Activated CD4-positive, alpha-beta T cell treated with anti-CD3 and anti-CD28 coated beads, Interleukin-2, amount 10 ng/mL, durations not matched to agents 24 days and 14 days (primary cell): ENCODE measurements around the gene PFN1. TPM values are rescaled to one million over a fixed set of nuclear protein-coding genes. Genes with fewer than 3 reads are reported as not detected.

Source experiments
- DNase-seq: peaks from one replicate; pipeline ENCODE4 v3.0.0; 2022
- H3K27ac Mint-ChIP-seq: one replicate; pipeline ENCODE4 v1.8.0; 2022; ENCODE audit warnings: mild to moderate bottlenecking, mixed read lengths
- H3K27me3 Mint-ChIP-seq: one replicate; pipeline ENCODE4 v1.8.0; 2022; ENCODE audit warnings: mixed read lengths
- H3K36me3 Mint-ChIP-seq: one replicate; pipeline ENCODE4 v1.8.0; 2022; ENCODE audit warnings: low read depth, mild to moderate bottlenecking, mixed read lengths
- H3K4me1 Mint-ChIP-seq: one replicate; pipeline ENCODE4 v1.8.0; 2021; ENCODE audit warnings: mixed read lengths
- H3K4me3 Mint-ChIP-seq: one replicate; pipeline ENCODE4 v1.8.0; 2022; ENCODE audit warnings: mild to moderate bottlenecking, moderate library complexity, mixed read lengths
- H3K9me3 Mint-ChIP-seq: one replicate; pipeline ENCODE4 v1.8.0; 2021; ENCODE audit warnings: mixed read lengths
- intact Hi-C: fragments of 100-400 bp; cut with micrococcal nuclease; formaldehyde crosslinking; loops from one replicate; pipeline ENCODE4 v1.15.1; 2023
- total RNA-seq: library from RNA; stranded (reverse); gene quantifications from 2 replicates; pipeline ENCODE4 v1.2.3, GENCODE V29; 2022

PFN1 gene
- total RNA-seq, 1 donor from 2014 or later = 1,471 TPM

DNA sequence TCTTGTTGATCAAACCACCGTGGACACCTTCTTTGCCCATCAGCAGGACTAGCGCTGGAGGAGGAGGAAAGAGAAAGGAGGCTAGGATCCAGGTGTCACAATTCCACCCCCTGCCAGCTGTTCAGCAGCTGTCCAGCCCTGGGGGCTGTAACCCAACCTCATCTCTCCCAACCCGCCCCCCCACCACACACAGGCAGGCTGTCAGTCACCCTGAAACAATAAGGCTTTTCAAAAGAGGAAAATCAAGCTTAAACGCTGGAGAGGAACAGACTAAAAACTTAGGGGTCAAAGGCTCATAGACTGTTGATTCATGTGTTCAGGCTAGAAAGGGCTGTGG, 2.4 kb downstream of the PFN1 start:
- peaks cover 59% of the 10 kb centered on the region for H3K4me1 Mint-ChIP-seq
- peaks cover 66% of the 10 kb centered on the region for H3K36me3 Mint-ChIP-seq

DNA sequence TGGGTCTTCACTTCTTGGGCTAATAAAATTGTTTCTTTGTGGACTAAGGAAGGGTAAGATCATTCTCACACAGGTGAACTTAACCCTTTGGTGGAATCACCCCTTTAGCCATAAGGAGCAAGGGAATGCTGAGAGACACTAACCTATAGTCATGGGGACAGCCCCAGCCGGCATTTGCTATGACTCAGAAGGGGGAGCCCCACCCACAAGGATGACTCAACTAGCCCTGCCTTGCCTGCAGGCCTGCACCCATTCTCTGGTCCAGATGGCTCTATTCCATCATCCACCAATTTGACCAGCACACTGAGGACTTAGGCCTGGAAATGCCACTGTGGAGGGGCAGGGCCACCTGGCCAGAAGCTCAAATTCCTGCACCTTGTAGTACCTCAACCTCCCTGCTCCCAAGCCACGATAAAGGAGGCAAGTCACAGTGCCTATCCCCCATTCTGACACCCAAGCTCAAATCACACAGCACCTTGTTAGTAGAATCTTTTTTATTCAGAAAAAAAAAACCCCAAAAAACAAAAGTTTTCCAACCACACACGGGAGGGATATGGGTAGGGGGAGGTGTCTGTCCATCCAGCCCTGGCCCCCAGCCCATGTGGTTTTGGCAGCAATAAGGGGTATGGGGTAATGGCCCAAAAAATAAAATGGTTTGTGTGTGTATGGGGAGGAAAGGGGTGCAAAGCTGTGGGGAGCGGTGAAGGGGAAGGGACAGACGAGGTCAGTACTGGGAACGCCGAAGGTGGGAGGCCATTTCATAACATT, 3.0 kb downstream of the PFN1 start:
- H3K4me1 Mint-ChIP-seq = peaks cover 54% of the 10 kb centered on the region
- peaks cover 68% of the 10 kb centered on the region for H3K36me3 Mint-ChIP-seq
- no peaks in the 10 kb centered on the region for H3K9me3 Mint-ChIP-seq
- intact Hi-C loops = loop anchor here (1.0 to 10.0 kb wide), 4 partner anchors 42 to 581 kb away; partner anchors contain the start of genes ARRB2, CAMTA2 and UBE2G1
- H3K4me3 Mint-ChIP-seq = peak overlapping the region; percentile 95
- H3K27me3 Mint-ChIP-seq = no peaks in the 10 kb centered on the region
- peak; percentile 94 for DNase-seq
- peak overlapping the region; percentile 95 for H3K27ac Mint-ChIP-seq

More for the DNA sequence above, 2.4 kb downstream of the PFN1 start:
- H3K4me3 Mint-ChIP-seq = peak overlapping the region; percentile 95
- no peaks in the 10 kb centered on the region for H3K9me3 Mint-ChIP-seq
- no peaks in the 10 kb centered on the region for H3K27me3 Mint-ChIP-seq
- intact Hi-C loops = loop anchor here (1.0 to 10.0 kb wide), 4 partner anchors 41 to 581 kb away; partner anchors contain the start of genes ARRB2, CAMTA2 and UBE2G1
- peak overlapping the region; percentile 95 for H3K27ac Mint-ChIP-seq
- no peak for DNase-seq

DNA sequence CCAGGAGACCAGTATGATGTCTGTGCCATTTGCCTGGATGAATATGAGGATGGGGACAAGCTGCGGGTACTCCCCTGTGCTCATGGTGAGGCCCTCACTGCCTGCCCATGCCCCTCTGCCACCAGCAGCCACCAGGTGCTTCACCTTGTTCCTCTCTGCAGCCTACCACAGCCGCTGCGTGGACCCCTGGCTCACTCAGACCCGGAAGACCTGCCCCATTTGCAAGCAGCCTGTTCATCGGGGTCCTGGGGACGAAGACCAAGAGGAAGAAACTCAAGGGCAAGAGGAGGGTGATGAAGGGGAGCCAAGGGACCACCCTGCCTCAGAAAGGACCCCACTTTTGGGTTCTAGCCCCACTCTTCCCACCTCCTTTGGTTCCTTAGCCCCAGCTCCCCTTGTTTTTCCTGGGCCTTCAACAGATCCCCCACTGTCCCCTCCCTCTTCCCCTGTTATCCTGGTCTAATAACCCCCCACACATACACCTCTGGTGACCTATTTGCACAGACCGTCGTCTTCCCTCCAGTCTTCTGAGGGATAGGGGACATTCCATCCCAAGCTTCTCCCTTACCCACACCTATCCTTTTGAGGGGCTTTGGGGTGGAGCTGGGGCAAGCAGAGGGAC, 3.7 kb downstream of the PFN1 start:
- H3K4me3 Mint-ChIP-seq = peak overlapping the region; percentile 95

DNA sequence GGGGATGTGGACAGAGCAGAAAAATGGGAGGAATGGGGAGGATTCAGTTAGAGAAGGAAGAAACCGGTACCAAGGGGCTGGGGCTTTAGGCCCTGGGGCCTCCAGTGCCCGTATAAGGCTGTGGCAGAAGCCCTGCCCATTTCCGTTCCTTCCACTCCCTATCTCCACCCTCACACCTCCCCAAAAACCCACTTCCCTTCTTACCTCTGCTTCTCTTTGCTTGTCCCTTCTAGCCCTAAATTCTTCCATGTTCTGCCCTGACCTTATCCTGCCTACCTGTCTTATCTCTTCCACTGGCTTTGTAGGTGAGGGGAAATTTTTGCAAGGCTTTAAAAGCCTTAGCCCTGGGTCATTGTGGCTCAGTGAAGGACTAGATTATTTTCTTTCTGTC, 4.2 kb downstream of the PFN1 start:
- intact Hi-C loops = loop anchor here (2.0 to 10.0 kb wide), 2 partner anchors 75 to 579 kb away; partner anchors contain the start of gene UBE2G1
- DNase-seq = peak; percentile 90
- H3K27me3 Mint-ChIP-seq = no peaks in the 10 kb centered on the region
- peaks cover 74% of the 10 kb centered on the region for H3K36me3 Mint-ChIP-seq
- H3K27ac Mint-ChIP-seq = peak overlapping the region; percentile 95
- peak overlapping the region; percentile 95 for H3K4me3 Mint-ChIP-seq
- H3K4me1 Mint-ChIP-seq = peaks cover 52% of the 10 kb centered on the region
- H3K9me3 Mint-ChIP-seq = no peaks in the 10 kb centered on the region

More for the DNA sequence above, 3.7 kb downstream of the PFN1 start:
- peaks cover 52% of the 10 kb centered on the region for H3K4me1 Mint-ChIP-seq
- DNase-seq = peak; percentile 77
- intact Hi-C loops = loop anchor here (1.0 to 10.0 kb wide), 4 partner anchors 43 to 580 kb away; partner anchors contain the start of genes ARRB2, CAMTA2 and UBE2G1
- peaks cover 72% of the 10 kb centered on the region for H3K36me3 Mint-ChIP-seq
- H3K27ac Mint-ChIP-seq = peak overlapping the region; percentile 95
- no peaks in the 10 kb centered on the region for H3K9me3 Mint-ChIP-seq
- no peaks in the 10 kb centered on the region for H3K27me3 Mint-ChIP-seq

DNA sequence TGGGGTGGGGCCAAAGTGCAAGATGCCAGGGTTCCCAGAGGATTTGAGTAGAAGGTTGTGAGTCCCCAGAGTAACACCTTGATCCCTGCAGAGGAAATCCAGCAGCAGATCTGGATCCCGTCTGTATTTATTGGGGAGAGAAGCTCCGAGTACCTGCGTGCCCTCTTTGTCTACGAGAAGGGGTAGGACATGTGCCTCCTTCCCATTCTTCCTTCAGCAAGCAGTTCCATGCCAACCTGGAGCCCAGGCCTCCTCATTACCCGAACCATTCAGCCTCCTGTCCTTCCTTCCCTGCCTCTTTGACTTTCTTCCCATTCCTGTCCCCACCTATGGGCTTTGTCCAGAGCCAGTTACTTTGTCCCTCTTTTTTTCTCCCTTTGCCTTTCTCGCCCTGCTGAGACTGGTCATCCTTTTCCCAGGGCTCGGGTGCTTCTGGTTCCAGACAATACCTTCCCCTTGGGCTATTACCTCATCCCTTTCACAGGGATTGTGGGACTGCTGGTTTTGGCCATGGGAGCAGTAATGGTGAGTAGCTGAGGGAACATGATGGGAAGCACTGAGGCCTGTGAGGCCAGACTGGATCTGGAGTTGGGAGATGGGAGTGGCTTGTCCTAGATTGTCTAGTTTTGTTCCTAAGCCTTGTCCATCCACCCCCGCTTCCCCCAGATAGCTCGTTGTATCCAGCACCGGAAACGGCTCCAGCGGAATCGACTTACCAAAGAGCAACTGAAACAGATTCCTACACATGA, 5.4 kb downstream of the PFN1 start:
- Mint-ChIP-seq H3K27me3 (no peaks in the 10 kb centered on the region), H3K36me3 (peaks cover 80% of the 10 kb centered on the region), H3K9me3 (no peaks in the 10 kb centered on the region), H3K4me1 (peaks cover 60% of the 10 kb centered on the region), H3K27ac (peak overlapping the region; percentile 92), H3K4me3 (peak overlapping the region; percentile 95)
- DNase-seq = no peak
- intact Hi-C loops = loop anchor here (10.0 kb wide), 1 partner anchor 578 kb away; the partner anchor contains the start of gene UBE2G1

DNA sequence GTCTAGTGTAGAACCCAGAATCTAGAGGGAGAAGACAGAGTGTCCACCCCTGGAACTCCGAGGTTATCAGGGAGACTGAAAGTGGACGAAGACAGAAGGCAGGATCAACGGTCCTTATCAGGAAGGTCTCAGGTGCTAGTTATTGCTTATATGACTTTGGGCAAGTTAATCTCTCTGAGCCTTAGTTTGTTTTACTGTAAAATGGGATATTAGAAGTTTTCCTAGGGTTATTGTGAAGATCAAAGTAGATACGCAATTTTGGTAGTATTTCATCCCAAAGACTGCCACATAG, 7.1 kb downstream of the PFN1 start:
- Mint-ChIP-seq H3K36me3 (peaks cover 79% of the 10 kb centered on the region), H3K27me3 (no peaks in the 10 kb centered on the region), H3K9me3 (no peaks in the 10 kb centered on the region), H3K27ac (peak overlapping the region; percentile 92), H3K4me3 (peak overlapping the region; percentile 95), H3K4me1 (peaks cover 58% of the 10 kb centered on the region)
- intact Hi-C loops = loop anchor here (2.0 to 10.0 kb wide), 3 partner anchors 38 to 576 kb away; partner anchors contain the start of genes CHRNE, NUP88 and UBE2G1
- no peak for DNase-seq

DNA sequence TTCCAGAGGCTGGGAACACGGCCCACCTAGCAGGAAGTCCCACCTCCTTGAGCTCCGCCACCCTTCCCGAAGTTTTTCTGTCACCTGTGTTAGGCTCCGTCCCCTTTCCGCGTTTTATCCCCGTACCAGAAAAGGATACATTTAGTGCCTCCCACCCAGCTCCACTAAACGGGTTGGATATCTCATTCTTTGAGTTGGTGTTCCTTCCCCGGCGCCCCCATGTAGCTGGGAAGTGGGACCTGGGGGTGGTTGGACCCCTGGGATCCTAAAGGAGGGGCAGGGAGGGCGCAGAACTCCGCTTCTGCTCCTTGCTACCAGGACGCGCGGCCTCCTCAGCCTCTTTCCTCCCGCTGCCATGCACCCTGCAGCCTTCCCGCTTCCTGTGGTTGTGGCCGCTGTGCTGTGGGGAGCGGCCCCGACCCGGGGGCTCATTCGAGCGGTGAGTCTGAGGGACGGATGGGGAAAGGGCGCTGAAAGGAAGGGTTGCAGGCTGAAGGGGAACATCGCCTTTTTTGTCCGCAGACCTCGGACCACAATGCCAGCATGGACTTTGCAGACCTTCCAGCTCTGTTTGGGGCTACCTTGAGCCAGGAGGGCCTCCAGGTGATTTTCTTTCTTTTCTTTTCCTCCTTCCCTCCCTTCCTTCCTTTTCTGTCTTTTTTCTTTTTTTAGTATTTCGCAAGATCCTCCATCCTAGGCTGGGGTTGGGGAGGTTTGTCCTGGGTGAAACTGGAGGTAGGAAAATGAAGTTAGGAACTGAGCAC, 7.6 kb downstream of the PFN1 start:
- peaks cover 78% of the 10 kb centered on the region for H3K36me3 Mint-ChIP-seq
- DNase-seq = peak; percentile 86
- H3K9me3 Mint-ChIP-seq = no peaks in the 10 kb centered on the region
- intact Hi-C loops = loop anchor here (1.0 to 10.0 kb wide), 4 partner anchors 8 to 576 kb away; partner anchors contain the start of genes CHRNE, NUP88, PFN1 and UBE2G1
- H3K27me3 Mint-ChIP-seq = no peaks in the 10 kb centered on the region
- H3K27ac Mint-ChIP-seq = peak overlapping the region; percentile 92
- peaks cover 60% of the 10 kb centered on the region for H3K4me1 Mint-ChIP-seq
- H3K4me3 Mint-ChIP-seq = peak overlapping the region; percentile 95

DNA sequence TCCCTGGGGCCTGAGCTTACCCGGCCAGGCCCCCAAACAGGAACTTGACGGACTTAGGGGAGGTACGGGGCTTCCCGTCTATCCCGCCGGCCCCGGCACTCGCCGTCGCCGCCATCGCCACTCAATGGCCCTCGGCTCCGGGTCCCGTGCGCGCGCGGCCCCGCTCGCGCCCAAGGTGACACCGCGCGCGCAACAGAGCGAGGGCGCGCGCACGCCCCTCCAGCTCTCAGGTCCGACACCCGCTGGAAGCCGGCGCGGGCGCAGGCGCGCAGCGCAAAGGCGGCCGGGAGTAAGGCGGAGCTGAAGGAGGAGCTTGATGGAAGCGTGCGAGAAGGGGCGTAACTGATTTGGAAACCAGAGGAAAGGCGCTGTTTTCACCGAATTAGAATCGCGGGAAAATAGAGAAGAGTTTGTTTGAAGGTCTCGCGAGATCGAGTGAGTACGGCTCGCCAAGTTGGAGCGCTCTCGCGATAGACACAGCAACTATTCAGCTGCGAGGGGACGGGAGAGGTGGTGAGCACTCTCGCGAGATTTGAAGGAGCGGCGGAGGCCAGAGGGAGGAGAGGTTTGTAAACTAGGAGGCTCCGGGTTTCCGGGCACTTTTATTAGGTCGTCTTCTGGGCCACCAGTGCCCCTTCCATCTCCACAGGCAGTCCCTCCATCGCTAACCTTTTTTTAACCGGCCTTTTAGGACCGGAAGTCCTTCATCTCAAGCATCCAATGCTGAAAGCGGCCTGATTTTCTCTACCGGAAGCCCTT, 8.4 kb downstream of the PFN1 start, which contains the start of the genes RNF167 and SLC25A11:
Gene RNF167 (plus strand): TSS at position 473 of the 759 bp plus-strand sequence. CDS start 642 bp downstream, outside the sequence.
Gene SLC25A11 (minus strand): TSS at position 251 of the 759 bp plus-strand sequence. CDS start 136 bp downstream, at position 115.
- Mint-ChIP-seq H3K27me3 (no peaks in the 10 kb centered on the region), H3K4me1 (peaks cover 52% of the 10 kb centered on the region), H3K9me3 (no peaks in the 10 kb centered on the region), H3K36me3 (peaks cover 72% of the 10 kb centered on the region), H3K4me3 (peak within 1 kb of the TSS; percentile 95), H3K27ac (peak within 1 kb of the TSS; percentile 92)
- intact Hi-C loops = loop anchor here (1.0 to 10.0 kb wide), 4 partner anchors 8 to 575 kb away; partner anchors contain the start of genes CHRNE, NUP88, PFN1 and UBE2G1
- DNase-seq = peak; percentile 100

DNA sequence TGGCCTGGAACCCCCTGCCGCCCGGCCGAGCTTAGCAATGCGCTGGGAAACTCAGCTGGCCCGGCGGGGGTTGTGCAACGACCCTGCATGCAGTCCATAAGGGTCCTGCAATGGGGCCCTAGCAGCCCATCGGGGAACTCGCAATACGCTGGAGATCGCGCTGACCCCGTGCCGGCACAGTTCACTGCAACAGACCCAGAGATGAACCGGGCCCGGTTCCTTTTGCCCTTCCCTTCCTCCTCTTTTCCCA, 8.9 kb downstream of the PFN1 start:
- H3K9me3 Mint-ChIP-seq = no peaks in the 10 kb centered on the region
- intact Hi-C loops = no loop called here
- H3K27ac Mint-ChIP-seq = peak overlapping the region; percentile 92
- H3K4me3 Mint-ChIP-seq = peak overlapping the region; percentile 95
- peaks cover 49% of the 10 kb centered on the region for H3K4me1 Mint-ChIP-seq
- H3K27me3 Mint-ChIP-seq = no peaks in the 10 kb centered on the region
- DNase-seq = no peak
- peaks cover 67% of the 10 kb centered on the region for H3K36me3 Mint-ChIP-seq

DNA sequence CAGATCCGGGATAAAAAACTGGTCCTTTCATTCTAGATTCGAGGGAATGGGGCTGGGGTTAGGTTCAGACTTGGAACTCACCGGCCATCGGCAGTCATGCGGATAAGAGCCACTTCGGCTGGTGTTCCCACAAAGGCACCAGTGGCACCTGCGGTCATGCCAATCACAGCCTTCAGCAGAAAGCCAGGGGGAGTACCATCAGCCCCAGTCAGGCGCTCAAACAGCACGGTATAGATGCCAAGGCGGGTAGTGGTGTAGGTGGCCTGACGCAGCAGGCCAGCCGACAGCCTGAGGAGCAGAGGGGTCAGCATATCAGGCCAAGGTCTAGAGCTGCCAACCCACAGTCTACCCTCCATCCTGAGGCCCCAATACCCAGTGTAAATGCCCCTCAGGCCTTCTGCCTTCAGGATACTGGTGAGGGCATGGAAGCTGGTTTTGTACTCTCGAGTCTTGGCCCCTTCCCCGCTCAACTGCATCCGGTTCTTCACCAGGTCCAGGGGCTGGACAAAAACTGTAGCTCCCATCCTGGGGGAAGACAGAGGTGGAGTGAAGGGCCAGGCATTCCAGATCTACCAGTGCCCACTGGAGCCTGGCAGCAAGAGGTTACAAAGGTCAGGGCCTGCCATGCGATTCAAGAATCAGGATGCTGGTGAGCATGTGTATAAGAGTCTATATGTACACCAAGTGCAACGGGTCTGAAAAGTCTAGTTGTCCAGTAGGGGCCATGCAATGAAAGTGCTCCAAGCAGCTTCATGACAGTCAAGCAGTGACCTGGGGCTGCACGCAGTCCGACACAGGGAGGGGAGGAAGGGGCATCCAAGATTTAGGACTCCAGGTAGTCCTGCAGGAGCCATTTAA, 9.4 kb downstream of the PFN1 start:
- Mint-ChIP-seq H3K4me1 (peaks cover 49% of the 10 kb centered on the region), H3K27me3 (no peaks in the 10 kb centered on the region), H3K4me3 (peak overlapping the region; percentile 95), H3K36me3 (peaks cover 62% of the 10 kb centered on the region), H3K9me3 (no peaks in the 10 kb centered on the region), H3K27ac (peak overlapping the region; percentile 92)
- intact Hi-C loops = no loop called here
- no peak for DNase-seq

DNA sequence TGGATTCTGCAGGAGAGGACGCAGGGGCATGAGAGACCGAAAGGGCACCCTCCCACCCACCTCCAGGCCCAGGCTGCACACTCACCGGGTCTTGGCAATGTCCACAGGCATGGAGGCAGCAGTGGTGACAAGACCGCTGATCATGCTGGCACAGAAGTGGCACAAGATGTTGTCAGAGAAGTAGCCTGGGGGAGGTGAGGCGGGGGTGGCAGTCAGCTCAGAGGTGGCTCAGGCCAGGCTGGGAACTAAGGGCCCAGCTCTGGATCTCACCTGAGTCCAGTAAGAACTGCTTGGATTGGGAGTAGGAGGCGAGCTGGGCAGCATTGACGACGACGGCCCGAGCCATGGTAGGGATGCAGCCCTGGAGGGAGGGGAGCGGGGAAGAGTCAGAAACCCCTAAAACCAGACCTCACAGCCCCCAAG, 10.2 kb downstream of the PFN1 start:
- H3K27ac Mint-ChIP-seq = no peak overlapping the region
- no peaks in the 10 kb centered on the region for H3K27me3 Mint-ChIP-seq
- peak overlapping the region; percentile 95 for H3K4me3 Mint-ChIP-seq
- H3K36me3 Mint-ChIP-seq = peaks cover 59% of the 10 kb centered on the region
- intact Hi-C loops = no loop called here
- peaks cover 45% of the 10 kb centered on the region for H3K4me1 Mint-ChIP-seq
- no peaks in the 10 kb centered on the region for H3K9me3 Mint-ChIP-seq
- DNase-seq = no peak

DNA sequence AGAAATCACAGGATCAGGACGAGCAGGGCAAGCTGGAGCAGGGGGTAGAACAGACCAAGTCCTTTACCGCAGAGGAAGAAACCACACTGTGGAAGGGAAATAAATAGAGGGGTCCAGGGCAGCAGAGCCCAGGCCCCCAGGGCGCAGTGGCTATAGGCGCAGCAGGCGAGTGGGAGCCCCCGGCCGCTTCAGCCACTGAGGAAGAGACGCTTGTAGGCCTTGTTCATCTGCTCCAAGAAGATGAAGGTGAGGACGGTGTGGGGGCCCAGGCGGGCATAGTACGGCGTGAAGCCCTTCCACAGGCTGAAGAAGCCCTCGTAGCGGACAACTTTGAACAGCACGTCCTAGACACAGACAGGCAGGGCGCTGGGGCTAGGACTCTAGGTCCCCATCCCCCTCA, 10.8 kb downstream of the PFN1 start:
- Mint-ChIP-seq H3K27ac (no peak overlapping the region), H3K36me3 (peaks cover 56% of the 10 kb centered on the region), H3K9me3 (no peaks in the 10 kb centered on the region), H3K4me3 (peak overlapping the region; percentile 95), H3K27me3 (no peaks in the 10 kb centered on the region), H3K4me1 (peaks cover 41% of the 10 kb centered on the region)
- DNase-seq = no peak
- intact Hi-C loops = no loop called here
